Stimulated activated CD4-positive, alpha-beta T cell treated with anti-CD3 and anti-CD28 coated beads, Interleukin-15, amount 100 ng/mL, for 48 hours (primary cell): ENCODE data around the gene PCDHGA1.
"Not testable (repeated sequence)": the region's sequence is repeated elsewhere in the genome, so short reads cannot be mapped to it uniquely, and the experiment has no call there.

Experiments used
- DNase-seq, 2 donors: peaks; one replicate each; pipeline ENCODE4 v3.0.0-alpha.2; 2020; ENCODE audit warnings: low read depth in 2 of 2

The PCDHGA1 gene

GRCh38 chr5:141346017-141346416 lies 15.7 kb downstream of the PCDHGA1 start:
- not testable (repeated sequence) for DNase-seq

GRCh38 chr5:141349917-141350619 lies 19.8 kb downstream of the PCDHGA1 start, which contains the start of gene PCDHGB1:
TSS of gene PCDHGB1 (plus strand) at chr5:141350099. CDS start at chr5:141350261, 162 bp downstream.
- peak in 1 of 2 donors; percentile 11 for DNase-seq

DNA sequence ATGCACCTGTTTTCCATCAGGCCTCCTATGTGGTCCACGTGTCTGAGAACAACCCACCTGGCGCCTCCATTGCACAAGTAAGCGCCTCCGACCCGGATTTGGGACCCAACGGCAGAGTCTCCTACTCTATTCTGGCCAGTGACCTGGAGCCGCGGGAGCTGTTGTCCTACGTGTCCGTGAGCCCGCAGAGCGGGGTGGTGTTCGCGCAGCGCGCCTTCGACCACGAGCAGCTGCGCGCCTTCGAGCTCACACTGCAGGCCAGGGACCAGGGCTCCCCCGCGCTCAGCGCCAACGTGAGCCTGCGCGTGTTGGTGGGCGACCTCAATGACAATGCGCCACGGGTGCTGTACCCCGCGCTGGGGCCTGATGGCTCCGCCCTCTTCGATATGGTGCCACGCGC lies 21.3 kb downstream of the PCDHGA1 start:
- DNase-seq: no peak

GRCh38 chr5:141354900-141355469 lies 24.7 kb downstream of the PCDHGA1 start, which contains the start of gene PCDHGA4:
TSS of gene PCDHGA4 (plus strand) at chr5:141355021. CDS start at chr5:141355108, 87 bp downstream.
- DNase-seq: no peak

DNA sequence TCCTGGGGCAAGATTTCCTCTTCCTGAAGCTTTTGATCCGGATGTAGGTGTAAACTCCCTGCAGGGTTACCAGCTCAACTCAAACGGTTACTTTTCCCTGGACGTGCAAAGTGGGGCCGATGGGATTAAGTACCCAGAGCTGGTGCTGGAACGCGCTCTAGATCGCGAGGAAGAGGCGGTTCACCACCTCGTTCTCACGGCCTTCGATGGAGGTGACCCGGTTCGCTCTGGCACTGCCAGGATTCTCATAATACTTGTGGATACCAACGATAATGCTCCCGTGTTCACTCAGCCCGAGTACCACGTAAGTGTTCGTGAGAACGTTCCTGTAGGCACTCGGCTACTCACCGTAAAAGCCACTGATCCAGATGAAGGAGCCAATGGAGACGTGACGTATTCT lies 25.3 kb downstream of the PCDHGA1 start:
- no peak for DNase-seq

- DNase-seq: no peak
Measured at GRCh38 chr5:141356133-141356532, 25.8 kb downstream of the PCDHGA1 start.

DNA sequence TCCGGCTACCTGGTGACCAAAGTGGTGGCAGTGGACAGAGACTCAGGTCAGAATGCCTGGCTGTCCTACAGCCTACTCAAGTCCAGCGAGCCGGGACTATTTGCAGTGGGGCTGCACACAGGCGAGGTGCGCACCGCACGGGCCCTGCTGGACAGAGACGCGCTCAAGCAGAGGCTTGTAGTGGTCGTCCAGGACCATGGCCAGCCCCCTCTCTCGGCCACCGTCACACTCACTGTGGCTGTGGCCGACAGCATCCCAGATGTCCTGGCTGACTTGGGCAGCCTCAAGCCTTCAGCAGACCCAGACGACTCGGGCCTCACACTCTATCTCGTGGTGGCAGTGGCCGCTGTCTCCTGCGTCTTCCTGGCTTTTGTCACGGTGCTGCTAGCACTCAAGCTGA lies 26.6 kb downstream of the PCDHGA1 start:
- DNase-seq: no peak

DNA sequence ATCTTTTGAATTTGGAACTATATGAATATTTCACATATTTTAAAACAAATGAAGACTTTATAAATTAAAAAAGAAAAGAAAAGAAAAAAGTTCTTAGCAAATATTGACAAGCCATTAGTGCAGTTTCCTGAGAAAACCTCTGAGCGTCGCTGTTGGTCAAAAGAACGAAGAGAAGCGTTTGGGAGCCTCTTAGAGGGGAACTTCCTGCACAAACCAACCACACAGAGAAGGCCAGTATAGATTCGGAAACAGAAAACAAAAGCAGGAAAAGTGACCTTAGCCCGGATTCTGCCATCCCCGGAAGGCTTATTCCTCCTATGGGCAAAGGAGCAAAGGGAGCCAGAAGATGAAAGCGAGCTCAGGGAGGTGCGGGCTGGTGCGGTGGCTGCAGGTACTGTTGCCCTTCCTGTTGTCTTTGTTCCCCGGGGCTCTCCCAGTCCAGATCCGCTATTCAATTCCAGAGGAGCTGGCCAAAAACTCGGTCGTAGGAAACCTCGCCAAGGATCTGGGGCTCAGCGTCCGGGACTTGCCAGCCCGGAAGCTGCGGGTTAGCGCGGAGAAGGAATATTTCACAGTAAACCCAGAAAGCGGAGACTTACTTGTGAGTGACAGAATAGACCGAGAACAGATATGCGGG lies 29.6 kb downstream of the PCDHGA1 start, which contains the start of gene PCDHGB2:
Gene PCDHGB2, plus strand, starts transcription at position 205 of the 637 bp plus-strand sequence. Its CDS starts 142 bp downstream, at position 347.
- DNase-seq: no peak

DNA sequence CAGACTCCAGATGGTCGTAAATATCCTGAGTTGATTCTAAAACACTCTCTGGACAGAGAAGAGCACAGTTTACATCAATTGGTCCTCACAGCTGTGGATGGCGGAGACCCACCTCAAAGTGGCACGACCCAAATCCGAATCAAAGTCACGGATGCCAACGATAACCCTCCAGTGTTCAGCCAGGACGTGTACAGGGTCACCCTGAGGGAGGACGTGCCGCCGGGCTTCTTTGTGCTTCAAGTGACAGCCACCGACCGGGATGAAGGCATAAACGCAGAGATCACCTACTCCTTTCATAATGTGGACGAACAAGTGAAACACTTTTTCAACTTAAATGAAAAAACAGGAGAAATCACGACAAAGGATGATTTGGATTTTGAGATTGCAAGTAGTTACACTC lies 30.4 kb downstream of the PCDHGA1 start:
- no peak for DNase-seq

DNA sequence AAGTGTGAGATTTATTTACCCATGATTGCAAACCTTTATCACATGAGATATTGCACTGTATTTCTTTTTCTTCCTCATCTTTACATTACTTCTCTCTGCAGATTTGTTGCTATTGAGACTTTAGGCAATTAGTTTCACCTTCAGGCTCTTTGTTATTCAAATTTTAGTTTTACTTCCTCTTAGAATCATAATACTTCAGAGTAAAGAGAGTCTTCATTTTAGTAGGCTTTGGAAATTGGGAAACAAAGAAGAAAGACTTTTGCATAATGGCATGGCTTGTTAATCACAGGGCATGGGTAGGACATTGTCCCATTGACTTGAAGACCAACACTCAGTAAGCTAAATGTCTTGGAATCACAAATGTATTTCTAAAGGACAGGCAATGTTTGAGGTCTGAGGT lies 32.4 kb downstream of the PCDHGA1 start:
- DNase-seq: no peak

DNA sequence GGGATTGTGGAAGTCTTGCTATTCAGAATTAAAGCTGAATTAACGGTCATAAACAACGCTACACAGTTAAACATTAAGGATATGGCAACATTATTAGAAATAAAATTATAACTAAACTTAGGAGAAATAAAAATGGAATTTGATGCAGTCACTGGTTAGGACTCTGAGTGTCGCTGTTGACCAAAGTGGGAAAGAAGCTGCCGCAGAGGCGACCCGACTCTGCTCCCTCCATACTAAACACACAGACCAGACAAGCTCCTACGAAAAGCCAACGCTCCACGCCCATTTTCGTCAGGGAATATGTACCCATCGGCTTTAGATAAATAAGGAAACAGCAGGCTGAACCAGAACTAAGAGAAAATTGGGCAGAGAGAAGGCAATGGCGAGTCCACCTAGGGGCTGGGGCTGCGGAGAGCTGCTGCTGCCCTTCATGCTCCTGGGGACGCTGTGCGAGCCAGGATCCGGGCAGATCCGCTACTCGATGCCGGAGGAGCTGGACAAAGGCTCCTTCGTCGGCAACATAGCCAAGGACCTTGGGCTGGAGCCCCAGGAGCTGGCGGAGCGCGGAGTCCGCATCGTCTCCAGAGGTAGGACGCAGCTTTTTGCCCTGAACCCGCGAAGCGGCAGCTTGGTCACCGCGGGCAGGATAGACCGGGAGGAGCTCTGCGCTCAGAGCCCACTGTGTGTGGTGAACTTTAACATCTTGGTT lies 33.8 kb downstream of the PCDHGA1 start, which contains the start of gene PCDHGA5:
Gene PCDHGA5, plus strand, starts transcription at position 211 of the 709 bp plus-strand sequence. Its CDS starts 169 bp downstream, at position 380.
- DNase-seq: no peak

GRCh38 chr5:141366016-141366896 lies 35.9 kb downstream of the PCDHGA1 start:
- DNase-seq: no peak

DNA sequence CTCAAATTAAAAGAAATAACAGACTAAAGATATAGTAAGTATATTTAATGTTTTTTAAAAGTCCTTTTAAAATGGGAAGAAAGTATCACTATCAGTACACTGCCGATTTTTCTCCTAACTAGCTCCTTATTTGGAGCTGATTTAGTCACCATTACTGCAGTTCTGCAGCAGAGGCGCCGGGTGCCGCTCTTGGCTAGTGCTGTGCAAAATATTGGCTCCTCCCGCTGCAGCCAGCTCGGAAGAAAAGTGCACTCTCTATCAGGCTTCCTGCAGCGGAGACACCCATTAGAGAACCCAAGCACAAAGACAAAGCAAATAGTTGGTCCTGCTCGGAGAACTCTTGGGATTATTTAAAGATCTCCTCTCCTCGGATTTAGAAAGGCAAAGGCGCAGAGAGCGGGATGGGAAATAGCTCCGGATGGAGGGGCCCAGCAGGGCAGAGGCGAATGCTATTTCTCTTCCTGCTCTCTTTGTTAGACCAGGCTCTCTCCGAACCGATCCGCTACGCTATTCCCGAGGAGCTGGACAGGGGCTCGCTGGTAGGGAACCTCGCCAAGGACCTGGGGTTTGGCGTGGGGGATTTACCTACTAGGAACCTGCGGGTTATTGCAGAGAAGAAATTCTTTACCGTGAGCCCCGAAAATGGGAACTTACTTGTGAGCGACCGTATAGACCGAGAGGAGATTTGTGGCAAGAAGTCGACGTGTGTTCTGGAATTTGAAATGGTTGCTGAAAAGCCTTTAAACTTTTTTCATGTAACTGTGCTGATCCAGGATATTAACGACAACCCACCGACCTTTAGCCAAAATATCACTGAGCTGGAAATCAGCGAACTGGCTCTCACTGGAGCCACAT lies 39.9 kb downstream of the PCDHGA1 start, which contains the start of gene PCDHGB3:
Gene PCDHGB3, plus strand, starts transcription at position 249 of the 855 bp plus-strand sequence. Its CDS starts 153 bp downstream, at position 402.
- DNase-seq: no peak

DNA sequence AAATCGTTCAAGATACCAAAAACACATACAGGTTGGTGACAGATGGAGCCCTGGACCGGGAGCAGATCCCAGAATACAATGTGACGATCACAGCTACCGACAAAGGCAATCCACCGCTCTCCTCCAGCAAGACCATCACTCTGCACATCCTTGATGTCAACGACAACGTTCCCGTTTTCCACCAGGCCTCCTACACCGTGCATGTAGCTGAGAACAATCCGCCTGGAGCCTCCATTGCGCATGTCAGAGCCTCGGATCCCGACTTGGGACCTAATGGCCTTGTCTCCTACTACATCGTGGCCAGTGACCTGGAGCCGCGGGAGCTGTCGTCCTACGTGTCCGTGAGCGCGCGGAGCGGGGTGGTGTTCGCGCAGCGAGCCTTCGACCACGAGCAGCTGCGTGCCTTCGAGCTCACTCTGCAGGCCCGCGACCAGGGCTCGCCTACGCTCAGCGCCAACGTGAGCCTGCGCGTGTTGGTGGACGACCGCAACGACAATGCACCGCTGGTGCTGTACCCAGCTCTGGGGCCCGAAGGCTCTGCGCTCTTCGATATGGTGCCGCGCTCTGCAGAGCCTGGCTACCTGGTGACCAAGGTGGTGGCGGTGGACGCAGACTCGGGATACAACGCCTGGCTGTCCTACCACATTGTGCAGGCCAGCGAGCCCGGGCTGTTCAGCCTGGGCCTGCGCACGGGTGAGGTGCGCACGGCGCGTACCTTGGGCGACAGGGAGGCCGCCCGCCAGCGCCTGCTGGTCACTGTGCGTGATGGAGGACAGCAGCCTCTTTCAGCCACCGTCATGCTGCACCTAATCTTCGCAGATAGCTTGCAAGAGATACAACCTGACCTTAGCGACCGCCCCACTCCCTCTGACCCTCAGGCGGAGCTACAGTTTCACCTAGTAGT lies 41.5 kb downstream of the PCDHGA1 start:
- no peak for DNase-seq

DNA sequence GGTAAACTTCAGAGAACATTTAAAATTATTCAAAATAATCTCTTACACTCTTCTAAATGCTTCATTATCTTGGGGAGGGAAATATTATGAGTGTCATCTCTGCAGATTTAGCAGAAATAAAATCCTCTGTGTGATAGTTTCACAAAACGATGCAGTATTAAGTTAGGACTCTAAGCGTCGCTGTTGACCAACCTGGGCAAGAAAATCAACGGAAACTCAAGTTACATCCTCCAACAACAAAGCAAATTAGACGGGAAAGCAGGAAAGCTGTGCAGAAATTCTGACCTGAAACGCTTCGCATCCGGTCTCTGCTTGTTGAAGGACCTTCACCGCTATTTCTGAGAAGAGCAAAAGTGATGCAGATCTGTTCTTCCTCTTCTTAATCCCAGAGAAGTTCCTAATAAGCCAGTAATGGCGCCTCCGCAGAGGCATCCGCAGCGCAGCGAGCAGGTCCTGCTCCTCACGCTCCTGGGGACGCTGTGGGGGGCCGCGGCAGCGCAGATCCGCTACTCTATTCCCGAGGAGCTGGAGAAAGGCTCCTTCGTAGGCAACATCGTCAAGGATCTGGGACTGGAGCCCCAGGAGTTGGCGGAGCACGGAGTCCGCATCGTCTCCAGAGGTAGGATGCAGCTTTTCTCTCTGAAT lies 43.5 kb downstream of the PCDHGA1 start, which contains the start of gene PCDHGA6:
Gene PCDHGA6, plus strand, starts transcription at position 219 of the 645 bp plus-strand sequence. Its CDS starts 193 bp downstream, at position 412.
- no peak for DNase-seq

DNA sequence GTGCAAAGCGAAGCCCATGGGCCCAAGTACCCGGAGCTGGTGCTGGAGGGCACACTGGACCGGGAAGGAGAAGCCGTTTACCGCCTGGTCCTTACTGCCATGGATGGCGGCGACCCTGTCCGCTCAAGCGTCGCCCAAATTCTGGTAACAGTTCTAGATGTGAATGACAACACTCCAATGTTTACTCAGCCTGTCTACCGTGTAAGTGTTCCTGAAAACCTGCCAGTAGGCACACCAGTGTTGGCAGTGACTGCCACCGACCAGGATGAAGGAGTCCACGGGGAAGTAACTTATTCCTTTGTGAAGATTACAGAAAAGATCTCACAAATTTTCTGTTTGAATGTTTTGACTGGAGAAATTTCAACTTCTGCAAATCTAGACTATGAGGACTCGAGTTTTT lies 44.3 kb downstream of the PCDHGA1 start:
- no peak for DNase-seq

GRCh38 chr5:141375444-141376155 lies 45.3 kb downstream of the PCDHGA1 start:
- DNase-seq: not testable (repeated sequence)
